ENCODE data around the gene ARMC12. TPM values are rescaled to one million over a fixed set of nuclear protein-coding genes. Genes with fewer than 3 reads are reported as not detected.

The ARMC12 gene
- total RNA-seq, 2 donors from 2014 or later, result 0.57 to 0.93 TPM

- Mint-ChIP-seq H3K36me3 (ENCODE audit: low read depth) (no peaks in the 10 kb centered on the region), H3K9me3 (no peaks in the 10 kb centered on the region), H3K27ac (no peak overlapping the region), H3K4me1 (peaks cover 39% of the 10 kb centered on the region), H3K4me3 (no peak overlapping the region), H3K27me3 (ENCODE audit: insufficient read depth) (peaks cover 53% of the 10 kb centered on the region)
- Histone ChIP-seq H3K27me3 (ENCODE audit: control insufficient read depth, insufficient read depth, low read length, poor library complexity, severe bottlenecking) (peaks cover 24% of the 10 kb centered on the region), H3K27ac (ENCODE audit: low read depth, low read length) (no peak overlapping the region), H3K9me3 (ENCODE audit: control insufficient read depth, low read length) (no peaks in the 10 kb centered on the region), H3K36me3 (ENCODE audit: control insufficient read depth, insufficient read depth, low read length) (no peaks in the 10 kb centered on the region), H3K9ac (ENCODE audit: extremely low read depth, low read length, poor library complexity, severe bottlenecking) (no peak overlapping the region), H3K4me3 (ENCODE audit: low read length) (no peak overlapping the region), H3K4me1 (ENCODE audit: control insufficient read depth, insufficient read depth, low read length) (peaks cover 16% of the 10 kb centered on the region)
- 44 to 53% methylated on average over 4 to 5 of the region's 5 CpGs for WGBS, 2 experiments (ENCODE audit: insufficient coverage in 1 of 2, insufficient read length in 1 of 2)
- TF ChIP-seq CTCF (conservative IDR thresholded peaks at IDR 0.05), result no peak
- peak; percentile 68 for DNase-seq
Measured at GRCh38 chr6:35725081-35725708, 11.6 kb upstream of the ARMC12 start.

GRCh38 chr6:35725721-35726438, 11.0 kb upstream of the ARMC12 start:
- no peak overlapping the region for H3K9ac ChIP-seq (ENCODE audit: extremely low read depth, low read length, poor library complexity, severe bottlenecking)
- peak; percentile 51 for DNase-seq
- H3K4me3 ChIP-seq (ENCODE audit: low read length), result no peak overlapping the region
- peaks cover 24% of the 10 kb centered on the region for H3K27me3 ChIP-seq (ENCODE audit: control insufficient read depth, insufficient read depth, low read length, poor library complexity, severe bottlenecking)
- peaks cover 33% of the 10 kb centered on the region for H3K4me1 Mint-ChIP-seq
- WGBS, 2 experiments (ENCODE audit: insufficient coverage in 1 of 2, insufficient read length in 1 of 2), result 84 to 92% methylated on average over 8 to 11 of the region's 11 CpGs
- peaks cover 60% of the 10 kb centered on the region for H3K27me3 Mint-ChIP-seq (ENCODE audit: insufficient read depth)
- no peak overlapping the region for H3K27ac Mint-ChIP-seq
- no peak overlapping the region for H3K4me3 Mint-ChIP-seq
- H3K36me3 Mint-ChIP-seq (ENCODE audit: low read depth), result no peaks in the 10 kb centered on the region
- TF ChIP-seq CTCF (conservative IDR thresholded peaks at IDR 0.05), result no peak
- no peaks in the 10 kb centered on the region for H3K36me3 ChIP-seq (ENCODE audit: control insufficient read depth, insufficient read depth, low read length)
- no peaks in the 10 kb centered on the region for H3K9me3 ChIP-seq (ENCODE audit: control insufficient read depth, low read length)
- H3K4me1 ChIP-seq (ENCODE audit: control insufficient read depth, insufficient read depth, low read length), result peaks cover 13% of the 10 kb centered on the region
- no peak overlapping the region for H3K27ac ChIP-seq (ENCODE audit: low read depth, low read length)
- no peaks in the 10 kb centered on the region for H3K9me3 Mint-ChIP-seq

GRCh38 chr6:35727231-35727934, 9.4 kb upstream of the ARMC12 start:
- peaks cover 15% of the 10 kb centered on the region for H3K4me1 ChIP-seq (ENCODE audit: control insufficient read depth, insufficient read depth, low read length)
- H3K4me1 Mint-ChIP-seq, result peaks cover 36% of the 10 kb centered on the region
- TF ChIP-seq CTCF (conservative IDR thresholded peaks at IDR 0.05), result no peak
- H3K9me3 Mint-ChIP-seq, result no peaks in the 10 kb centered on the region
- H3K36me3 ChIP-seq (ENCODE audit: control insufficient read depth, insufficient read depth, low read length), result no peaks in the 10 kb centered on the region
- WGBS, 2 experiments (ENCODE audit: insufficient coverage in 1 of 2, insufficient read length in 1 of 2), result 5 to 6% methylated on average over 13 to 29 of the region's 29 CpGs
- H3K36me3 Mint-ChIP-seq (ENCODE audit: low read depth), result no peaks in the 10 kb centered on the region
- DNase-seq, result peak; percentile 89
- H3K27me3 ChIP-seq (ENCODE audit: control insufficient read depth, insufficient read depth, low read length, poor library complexity, severe bottlenecking), result peaks cover 24% of the 10 kb centered on the region
- peak overlapping the region; percentile 44 for H3K9ac ChIP-seq (ENCODE audit: extremely low read depth, low read length, poor library complexity, severe bottlenecking)
- peak overlapping the region; percentile 88 for H3K4me3 ChIP-seq (ENCODE audit: low read length)
- H3K4me3 Mint-ChIP-seq, result peak overlapping the region; percentile 63
- H3K9me3 ChIP-seq (ENCODE audit: control insufficient read depth, low read length), result no peaks in the 10 kb centered on the region
- H3K27ac ChIP-seq (ENCODE audit: low read depth, low read length), result peak overlapping the region; percentile 87
- peak overlapping the region; percentile 11 for H3K27ac Mint-ChIP-seq
- peaks cover 61% of the 10 kb centered on the region for H3K27me3 Mint-ChIP-seq (ENCODE audit: insufficient read depth)

All from endodermal cell (in vitro differentiated cells).